GM21367 (cell line): ENCODE results near the gene CCNH.
A peak's percentile ranks its signal among the peaks of the same experiment; 100 is the strongest.

Experiments used
- ATAC-seq: cut with Tn5 transposase; IDR thresholded peaks from one replicate; pipeline ENCODE4 v1.9.1; 2021; ENCODE audit not compliant: unreplicated experiment

CCNH gene

GRCh38 chr5:87412630-87413342 is at the start of gene CCNH:
CCNH (minus strand) TSS chr5:87412930; CDS start chr5:87412794, 136 bp downstream.
- ATAC-seq = peak; percentile 99

- ATAC-seq = no peak
These were observed 45.0 kb upstream of the CCNH start for GRCh38 chr5:87457706-87458105.

- ATAC-seq = no peak
These were observed 41.1 kb upstream of the CCNH start for GRCh38 chr5:87453801-87454200.

GRCh38 chr5:87452837-87453236 is 40.1 kb upstream of the CCNH start:
- no peak for ATAC-seq

GRCh38 chr5:87442419-87442818 is 29.7 kb upstream of the CCNH start:
- ATAC-seq = no peak

GRCh38 chr5:87438231-87438630 is 25.5 kb upstream of the CCNH start:
- no peak for ATAC-seq

GRCh38 chr5:87437724-87438123 is 25.0 kb upstream of the CCNH start:
- no peak for ATAC-seq

GRCh38 chr5:87435144-87435694 is 22.5 kb upstream of the CCNH start:
- no peak for ATAC-seq

GRCh38 chr5:87434461-87434860 is 21.7 kb upstream of the CCNH start:
- no peak for ATAC-seq

- no peak for ATAC-seq
These were observed 21.2 kb upstream of the CCNH start for GRCh38 chr5:87433945-87434344.

GRCh38 chr5:87432460-87432859 is 19.7 kb upstream of the CCNH start:
- no peak for ATAC-seq

- ATAC-seq = no peak
These were observed 18.2 kb upstream of the CCNH start for GRCh38 chr5:87430863-87431457.

GRCh38 chr5:87423755-87424154 is 11.0 kb upstream of the CCNH start:
- ATAC-seq = no peak

GRCh38 chr5:87421307-87421706 is 8.6 kb upstream of the CCNH start:
- ATAC-seq = no peak

- no peak for ATAC-seq
These were observed 5.8 kb upstream of the CCNH start for GRCh38 chr5:87418506-87418905.

GRCh38 chr5:87413343-87413645 is 564 bp upstream of the CCNH start:
- ATAC-seq = no peak

GRCh38 chr5:87411973-87412629 is 629 bp downstream of the CCNH start:
- ATAC-seq = peak; percentile 10

GRCh38 chr5:87411586-87411972 is 1.2 kb downstream of the CCNH start:
- no peak for ATAC-seq

- no peak for ATAC-seq
These were observed 1.8 kb downstream of the CCNH start for GRCh38 chr5:87410931-87411330.

GRCh38 chr5:87408204-87408603 is 4.5 kb downstream of the CCNH start:
- no peak for ATAC-seq

GRCh38 chr5:87405472-87406155 is 7.1 kb downstream of the CCNH start:
- ATAC-seq = no peak

- ATAC-seq = no peak
These were observed 8.4 kb downstream of the CCNH start for GRCh38 chr5:87404359-87404758.
